HG02759 (cell line): ENCODE measurements around the gene MYO9B.
"Not testable (repeated sequence)": the region's sequence is repeated elsewhere in the genome, so short reads cannot be mapped to it uniquely, and the experiment has no call there.

Experiments
- ATAC-seq: cut with Tn5 transposase; IDR thresholded peaks from one replicate; pipeline ENCODE4 v1.9.1; 2021; ENCODE audit warnings: mild to moderate bottlenecking, moderate library complexity; ENCODE audit not compliant: unreplicated experiment

The MYO9B gene

GRCh38 chr19:17138937-17139598 is 63.5 kb downstream of the MYO9B start:
- ATAC-seq: no peak

GRCh38 chr19:17144771-17145170 is 69.2 kb downstream of the MYO9B start:
- not testable (repeated sequence) for ATAC-seq

- no peak for ATAC-seq
Observed at GRCh38 chr19:17145546-17146497, 70.2 kb downstream of the MYO9B start.

GRCh38 chr19:17148130-17148529 is 72.6 kb downstream of the MYO9B start:
- ATAC-seq: no peak

GRCh38 chr19:17149393-17150135 is 74.0 kb downstream of the MYO9B start:
- ATAC-seq: no peak

- ATAC-seq: no peak
Observed at GRCh38 chr19:17153996-17154395, 78.4 kb downstream of the MYO9B start.

GRCh38 chr19:17155251-17155650 is 79.7 kb downstream of the MYO9B start:
- no peak for ATAC-seq

- no peak for ATAC-seq
Observed at GRCh38 chr19:17156296-17156946, 80.8 kb downstream of the MYO9B start.

GRCh38 chr19:17156947-17157302 is 81.3 kb downstream of the MYO9B start:
- ATAC-seq: no peak

GRCh38 chr19:17158584-17158983 is 83.0 kb downstream of the MYO9B start:
- ATAC-seq: no peak

- ATAC-seq: no peak
Observed at GRCh38 chr19:17159466-17160393, 84.2 kb downstream of the MYO9B start.

GRCh38 chr19:17160908-17161307 is 85.3 kb downstream of the MYO9B start:
- no peak for ATAC-seq

GRCh38 chr19:17162131-17162530 is 86.6 kb downstream of the MYO9B start:
- not testable (repeated sequence) for ATAC-seq

- no peak for ATAC-seq
Observed at GRCh38 chr19:17162580-17162979, 87.0 kb downstream of the MYO9B start.

GRCh38 chr19:17163652-17164051 is 88.1 kb downstream of the MYO9B start:
- ATAC-seq: no peak

- ATAC-seq: no peak
Observed at GRCh38 chr19:17164639-17165038, 89.1 kb downstream of the MYO9B start.

GRCh38 chr19:17165715-17166114 is 90.1 kb downstream of the MYO9B start:
- ATAC-seq: no peak

- ATAC-seq: no peak
Observed at GRCh38 chr19:17170538-17171297, 95.1 kb downstream of the MYO9B start.

GRCh38 chr19:17171874-17172273 is 96.3 kb downstream of the MYO9B start:
- no peak for ATAC-seq
